Duodenal mucosa (tissue), 2 donors: ENCODE data around the gene MCOLN1.
"Not testable (repeated sequence)": the region's sequence is repeated elsewhere in the genome, so short reads cannot be mapped to it uniquely, and the experiment has no call there.

Source experiments
- H3K27ac ChIP-seq: one replicate; pipeline ENCODE4 v1.7.0; 2013; ENCODE audit warnings: low read depth, low read length
- H3K27me3 ChIP-seq, 2 donors: one replicate each; pipeline ENCODE4 v1.7.0; 2013; ENCODE audit warnings: low read length in 2 of 2, control low read depth in 1 of 2; ENCODE audit not compliant: insufficient read depth in 2 of 2, control insufficient read depth in 1 of 2
- H3K36me3 ChIP-seq, 2 donors: one replicate each; pipeline ENCODE4 v1.7.0; 2013; ENCODE audit warnings: low read length in 2 of 2, control low read depth in 1 of 2; ENCODE audit not compliant: insufficient read depth in 2 of 2, control insufficient read depth in 1 of 2
- H3K4me1 ChIP-seq, 2 donors: one replicate each; pipeline ENCODE4 v1.7.0; 2013; ENCODE audit warnings: low read length in 2 of 2, control low read depth in 1 of 2; ENCODE audit not compliant: insufficient read depth in 2 of 2, control insufficient read depth in 1 of 2
- H3K4me3 ChIP-seq, 2 donors: one replicate each; pipeline ENCODE4 v1.7.0; 2013; ENCODE audit warnings: low read length in 2 of 2, low read depth in 1 of 2
- H3K9ac ChIP-seq, 2 donors: one replicate each; pipeline ENCODE4 v1.7.0; 2013; ENCODE audit warnings: low read length in 2 of 2, low read depth in 1 of 2
- H3K9me3 ChIP-seq, 2 donors: one replicate each; pipeline ENCODE4 v1.7.0; 2013; ENCODE audit warnings: low read length in 2 of 2, control low read depth in 1 of 2; ENCODE audit not compliant: control insufficient read depth in 1 of 2

MCOLN1 gene

DNA sequence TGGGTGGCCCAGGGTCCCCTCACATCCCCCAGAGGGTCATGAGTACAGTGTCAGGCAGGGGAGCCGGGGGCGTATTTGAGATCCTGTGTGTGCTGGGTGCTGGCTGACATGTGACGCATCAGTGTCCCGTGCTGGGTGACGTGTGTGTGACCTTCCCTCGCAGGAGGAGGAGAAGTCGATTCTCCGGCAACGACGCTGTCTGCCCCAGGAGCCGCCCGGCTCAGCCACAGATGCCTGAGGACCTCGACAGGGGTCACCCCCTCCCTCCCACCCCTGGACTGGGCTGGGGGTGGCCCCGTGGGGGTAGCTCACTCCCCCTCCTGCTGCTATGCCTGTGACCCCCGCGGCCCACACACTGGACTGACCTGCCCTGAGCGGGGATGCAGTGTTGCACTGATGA is 38.9 kb downstream of the MCOLN1 start:
- H3K4me3 ChIP-seq, result no peak overlapping the region
- peaks cover 15 to 41% of the 10 kb centered on the region in 2 donors for H3K36me3 ChIP-seq
- H3K9me3 ChIP-seq, result no peaks in the 10 kb centered on the region
- H3K27ac ChIP-seq, result no peak overlapping the region
- H3K9ac ChIP-seq, result no peak overlapping the region
- H3K4me1 ChIP-seq, result no peaks in the 10 kb centered on the region
- no peaks in the 10 kb centered on the region for H3K27me3 ChIP-seq

GRCh38 chr19:7562646-7563393 is 40.4 kb downstream of the MCOLN1 start:
- no peaks in the 10 kb centered on the region for H3K4me1 ChIP-seq
- H3K9me3 ChIP-seq, result no peaks in the 10 kb centered on the region
- no peaks in the 10 kb centered on the region for H3K27me3 ChIP-seq
- H3K9ac ChIP-seq, result no peak overlapping the region
- peaks cover 6 to 27% of the 10 kb centered on the region in 2 donors for H3K36me3 ChIP-seq
- H3K27ac ChIP-seq, result no peak overlapping the region
- H3K4me3 ChIP-seq, result no peak overlapping the region

DNA sequence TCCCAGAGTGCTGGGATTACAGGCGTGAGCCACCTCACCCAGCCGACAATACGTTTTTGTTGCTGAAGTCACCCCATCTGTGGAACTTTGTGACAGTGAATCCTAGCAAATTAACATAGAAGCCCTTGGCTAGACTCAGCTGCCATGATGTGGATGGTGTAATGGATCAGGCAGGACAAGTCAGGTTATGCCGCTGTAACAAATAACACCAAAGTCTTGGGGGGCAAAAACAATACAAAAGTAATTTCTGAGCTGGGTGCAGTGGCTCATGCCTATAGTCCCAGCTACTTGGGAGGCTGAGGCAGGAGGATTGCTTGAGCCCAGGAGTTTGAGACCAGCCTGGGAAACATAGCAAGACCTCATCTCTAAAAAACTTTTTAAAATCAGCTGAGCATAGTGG is 42.4 kb downstream of the MCOLN1 start:
- H3K27me3 ChIP-seq, result no peaks in the 10 kb centered on the region
- no peak overlapping the region for H3K4me3 ChIP-seq
- H3K4me1 ChIP-seq, result no peaks in the 10 kb centered on the region
- no peak overlapping the region for H3K9ac ChIP-seq
- no peaks in the 10 kb centered on the region for H3K9me3 ChIP-seq
- H3K36me3 ChIP-seq, result peaks cover 0 to 12% of the 10 kb centered on the region in 2 donors
- H3K27ac ChIP-seq, result no peak overlapping the region

DNA sequence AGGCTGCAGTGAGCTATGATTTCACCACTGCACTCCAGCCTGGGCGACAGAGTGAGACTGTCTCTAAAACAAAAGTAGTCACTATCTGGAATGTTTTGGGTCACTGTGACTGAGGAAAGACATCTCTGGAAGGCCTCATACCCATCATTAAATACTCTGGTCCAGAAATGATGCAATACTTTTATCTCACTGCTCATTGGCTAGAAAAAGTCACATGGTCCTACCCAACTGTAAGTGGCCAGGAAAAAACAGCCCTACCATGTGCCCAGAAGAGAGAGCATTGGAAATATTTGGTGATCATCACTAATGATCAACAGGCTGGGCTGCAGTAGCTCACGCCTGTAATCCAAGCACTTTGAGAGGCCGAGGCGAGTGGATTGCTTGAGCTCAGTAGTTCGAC is 42.9 kb downstream of the MCOLN1 start:
- H3K4me1 ChIP-seq, result no peaks in the 10 kb centered on the region
- no peaks in the 10 kb centered on the region for H3K9me3 ChIP-seq
- H3K27ac ChIP-seq, result no peak overlapping the region
- no peak overlapping the region for H3K9ac ChIP-seq
- H3K36me3 ChIP-seq, result peaks cover 0 to 9% of the 10 kb centered on the region in 2 donors
- no peak overlapping the region for H3K4me3 ChIP-seq
- H3K27me3 ChIP-seq, result no peaks in the 10 kb centered on the region

- Histone ChIP-seq H3K36me3 (no peaks in the 10 kb centered on the region), H3K27ac (no peak overlapping the region), H3K4me3 (no peak overlapping the region), H3K9me3 (no peaks in the 10 kb centered on the region), H3K9ac (no peak overlapping the region), H3K4me1 (no peaks in the 10 kb centered on the region), H3K27me3 (no peaks in the 10 kb centered on the region)
Observed at GRCh38 chr19:7570761-7571160, 48.3 kb downstream of the MCOLN1 start.

- Histone ChIP-seq H3K9me3 (no peaks in the 10 kb centered on the region), H3K27ac (no peak overlapping the region), H3K4me3 (no peak overlapping the region), H3K27me3 (no peaks in the 10 kb centered on the region), H3K4me1 (no peaks in the 10 kb centered on the region), H3K9ac (no peak overlapping the region), H3K36me3 (no peaks in the 10 kb centered on the region)
Observed at GRCh38 chr19:7575434-7576040, 53.1 kb downstream of the MCOLN1 start.

GRCh38 chr19:7577422-7577821 is 55.0 kb downstream of the MCOLN1 start:
- not testable (repeated sequence) for H3K27ac ChIP-seq, H3K36me3 ChIP-seq, H3K9ac ChIP-seq, H3K9me3 ChIP-seq, H3K4me3 ChIP-seq, H3K27me3 ChIP-seq, H3K4me1 ChIP-seq

GRCh38 chr19:7578127-7578526 is 55.7 kb downstream of the MCOLN1 start:
- Histone ChIP-seq H3K9me3 (no peaks in the 10 kb centered on the region), H3K4me1 (no peaks in the 10 kb centered on the region), H3K9ac (no peak overlapping the region), H3K4me3 (no peak overlapping the region), H3K36me3 (no peaks in the 10 kb centered on the region), H3K27ac (no peak overlapping the region), H3K27me3 (peaks cover 0 to 2% of the 10 kb centered on the region in 2 donors)

- peaks cover 0 to 2% of the 10 kb centered on the region in 2 donors for H3K27me3 ChIP-seq
- no peaks in the 10 kb centered on the region for H3K9me3 ChIP-seq
- H3K36me3 ChIP-seq, result no peaks in the 10 kb centered on the region
- H3K4me3 ChIP-seq, result no peak overlapping the region
- no peaks in the 10 kb centered on the region for H3K4me1 ChIP-seq
- H3K27ac ChIP-seq, result no peak overlapping the region
- no peak overlapping the region for H3K9ac ChIP-seq
Observed at GRCh38 chr19:7579182-7579581, 56.8 kb downstream of the MCOLN1 start.

- peaks cover 0 to 2% of the 10 kb centered on the region in 2 donors for H3K27me3 ChIP-seq
- H3K9me3 ChIP-seq, result no peaks in the 10 kb centered on the region
Observed at GRCh38 chr19:7582446-7582845, 60.0 kb downstream of the MCOLN1 start.

More at GRCh38 chr19:7582446-7582845, 60.0 kb downstream of the MCOLN1 start:
- Histone ChIP-seq H3K27ac (no peak overlapping the region), H3K4me1 (no peaks in the 10 kb centered on the region), H3K4me3 (no peak overlapping the region), H3K36me3 (no peaks in the 10 kb centered on the region), H3K9ac (no peak overlapping the region)
